SK-N-SH treated with all-trans-retinoic acid at 6 μM for 48 hours (cell line): Measurements from ENCODE around the gene SDK1.

Experiments used
- ATAC-seq: fragments of 200-7000 bp; cut with Tn5 transposase; 3 replicates; pipeline ENCODE4 v1.9.1; 2020; ENCODE audit warnings: mild to moderate bottlenecking, moderate library complexity
- ARNTL ChIP-seq: fragments of 450-650 bp; formaldehyde crosslinking; IDR thresholded peaks from 2 replicates; pipeline ENCODE4 v1.5.0; 2020; ENCODE audit warnings: low read depth, mild to moderate bottlenecking, moderate library complexity, borderline replicate concordance
- CREB5 ChIP-seq: fragments of 250-450 bp; sonication (Bioruptor Pico); IDR thresholded peaks from 2 replicates; pipeline ENCODE4 v1.5.1; 2020; ENCODE audit warnings: low read depth, mild to moderate bottlenecking, moderate library complexity
- CSDC2 ChIP-seq: fragments of 250-450 bp; sonication (Bioruptor Pico); IDR thresholded peaks from 2 replicates; pipeline ENCODE4 v1.5.0; 2020; ENCODE audit warnings: mild to moderate bottlenecking, moderate library complexity
- CSRNP3 ChIP-seq: fragments of 250-450 bp; sonication (Bioruptor Pico); IDR thresholded peaks from 2 replicates; pipeline ENCODE4 v1.5.1; 2021; ENCODE audit warnings: mild to moderate bottlenecking, moderate library complexity
- ESRRG ChIP-seq: fragments of 250-450 bp; sonication (Bioruptor Pico); IDR thresholded peaks from 2 replicates; pipeline ENCODE4 v1.6.1; 2021; ENCODE audit warnings: mild to moderate bottlenecking
- GLIS3 ChIP-seq: fragments of 250-450 bp; sonication (Bioruptor Pico); IDR thresholded peaks from 2 replicates; pipeline ENCODE4 v1.5.0; 2020; ENCODE audit warnings: mild to moderate bottlenecking, moderate library complexity
- ISL1 ChIP-seq: fragments of 250-450 bp; sonication (Bioruptor Pico); IDR thresholded peaks from 2 replicates; pipeline ENCODE4 v2.1.2; 2022; ENCODE audit warnings: mild to moderate bottlenecking, moderate library complexity
- OSR1 ChIP-seq: fragments of 250-450 bp; sonication (Bioruptor Pico); IDR thresholded peaks from 2 replicates; pipeline ENCODE4 v1.8.0; 2022; ENCODE audit warnings: moderate library complexity, mild to moderate bottlenecking, inconsistent platforms
- PATZ1 ChIP-seq: fragments of 250-450 bp; sonication (Bioruptor Pico); IDR thresholded peaks from 2 replicates; pipeline ENCODE4 v1.8.0; 2020; ENCODE audit warnings: mild to moderate bottlenecking, moderate library complexity, borderline replicate concordance
- POU6F1 ChIP-seq: fragments of 250-450 bp; sonication (Bioruptor Pico); IDR thresholded peaks from 2 replicates; pipeline ENCODE4 v1.8.0; 2021; ENCODE audit warnings: low read depth, mild to moderate bottlenecking, moderate library complexity, borderline replicate concordance
- PPARA ChIP-seq: fragments of 250-450 bp; sonication (Bioruptor Pico); IDR thresholded peaks from 2 replicates; pipeline ENCODE4 v1.5.0; 2020; ENCODE audit warnings: mild to moderate bottlenecking, borderline replicate concordance
- RARB ChIP-seq: fragments of 250-450 bp; sonication (Bioruptor Pico); IDR thresholded peaks from 2 replicates; pipeline ENCODE4 v1.8.0; 2021; ENCODE audit warnings: mild to moderate bottlenecking, moderate library complexity
- TCF4 ChIP-seq: fragments of 250-450 bp; sonication (Bioruptor Pico); IDR thresholded peaks from 2 replicates; pipeline ENCODE4 v1.8.0; 2021; ENCODE audit warnings: mild to moderate bottlenecking, moderate library complexity, borderline replicate concordance
- TOX ChIP-seq: fragments of 250-450 bp; sonication (Bioruptor Pico); IDR thresholded peaks from 2 replicates; pipeline ENCODE4 v1.8.0; 2021; ENCODE audit warnings: mild to moderate bottlenecking, moderate library complexity, borderline replicate concordance
- TSHZ2 ChIP-seq: fragments of 250-450 bp; sonication (Bioruptor Pico); IDR thresholded peaks from 2 replicates; pipeline ENCODE4 v1.5.0; 2020; ENCODE audit warnings: mild to moderate bottlenecking, moderate library complexity
- ZFP3 ChIP-seq: fragments of 250-450 bp; sonication (Bioruptor Pico); IDR thresholded peaks from 2 replicates; pipeline ENCODE4 v1.5.0; 2020; ENCODE audit warnings: mild to moderate bottlenecking, moderate library complexity
- ZFP30 ChIP-seq: fragments of 450-650 bp; formaldehyde crosslinking; IDR thresholded peaks from 2 replicates; pipeline ENCODE4 v1.5.0; 2022; ENCODE audit warnings: mild to moderate bottlenecking, moderate library complexity
- ZNF70 ChIP-seq: fragments of 450-650 bp; formaldehyde crosslinking; IDR thresholded peaks from 2 replicates; pipeline ENCODE4 v1.5.0; 2020; ENCODE audit warnings: mild to moderate bottlenecking, moderate library complexity
- ZNF8 ChIP-seq: fragments of 450-650 bp; formaldehyde crosslinking; IDR thresholded peaks from 2 replicates; pipeline ENCODE4 v1.5.0; 2020; ENCODE audit warnings: mild to moderate bottlenecking, moderate library complexity

SDK1 gene

GRCh38 chr7:4277936-4278335, 976.9 kb downstream of the SDK1 start:
- TF ChIP-seq CSRNP3 (CRISPR knock-in tag) (no peak), ARNTL (CRISPR knock-in tag) (no peak), CSDC2 (CRISPR knock-in tag) (no peak), PPARA (CRISPR knock-in tag) (no peak), TCF4 (CRISPR knock-in tag) (no peak), ZNF8 (no peak), PATZ1 (CRISPR knock-in tag) (no peak), ZFP3 (CRISPR knock-in tag) (no peak), ZFP30 (CRISPR knock-in tag) (no peak), TOX (CRISPR knock-in tag) (no peak)
- no peak for ATAC-seq

- no peak for ATAC-seq
- TF ChIP-seq TSHZ2 (CRISPR knock-in tag), result no peak
- TF ChIP-seq CSDC2 (CRISPR knock-in tag), result no peak
- TF ChIP-seq ESRRG (CRISPR knock-in tag), result no peak
- no peak for TF ChIP-seq ARNTL (CRISPR knock-in tag)
- no peak for TF ChIP-seq ISL1
- TF ChIP-seq ZNF8, result no peak
- no peak for TF ChIP-seq GLIS3 (CRISPR knock-in tag)
- TF ChIP-seq RARB (CRISPR knock-in tag), result no peak
- no peak for TF ChIP-seq POU6F1 (CRISPR knock-in tag)
- TF ChIP-seq ZFP30 (CRISPR knock-in tag), result no peak
- no peak for TF ChIP-seq ZNF70 (CRISPR knock-in tag)
- TF ChIP-seq OSR1 (CRISPR knock-in tag), result no peak
- no peak for TF ChIP-seq CSRNP3 (CRISPR knock-in tag)
- TF ChIP-seq CREB5 (CRISPR knock-in tag), result no peak
- no peak for TF ChIP-seq TCF4 (CRISPR knock-in tag)
- no peak for TF ChIP-seq PPARA (CRISPR knock-in tag)
- TF ChIP-seq, all 23 proteins: peak for 0
Measured at GRCh38 chr7:4279216-4279615, 978.2 kb downstream of the SDK1 start.
